ENCODE results near the gene ZC3HAV1L. TPM values are rescaled to one million over a fixed set of nuclear protein-coding genes. Genes with fewer than 3 reads are reported as not detected.

Gene ZC3HAV1L
- total and polyA plus RNA-seq, 2 of the 8 experiments (the other 6 are each of a cell fraction or from before 2014, with no cell fraction given), result 5.2 to 7.0 TPM

DNA sequence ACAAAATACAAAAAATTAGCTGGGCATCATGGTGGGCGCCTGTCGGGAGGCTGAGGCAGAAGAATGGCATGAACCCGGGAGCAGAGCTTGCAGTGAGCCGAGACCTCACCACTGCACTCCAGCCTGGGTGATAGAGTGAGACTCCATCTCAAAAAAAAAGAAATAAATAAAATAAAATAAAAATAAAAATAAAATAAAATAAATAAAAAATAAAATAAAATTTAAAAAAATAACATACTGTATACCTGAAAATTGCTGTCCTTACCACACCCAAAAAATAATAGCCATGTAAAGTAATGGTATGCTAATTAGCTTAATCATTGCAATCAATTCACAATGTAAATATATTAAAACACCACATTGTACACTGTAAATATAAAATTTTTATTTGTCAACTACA, 3.4 kb downstream of the ZC3HAV1L start:
- H3K9me3 ChIP-seq (ENCODE audit: insufficient read depth in 2 of 2, low read depth in 1 of 2, low read length in 1 of 2), result no peaks in the 10 kb centered on the region
- H2BK12ac ChIP-seq (ENCODE audit: low read depth, low read length), result no peak overlapping the region
- H4K8ac ChIP-seq (ENCODE audit: extremely low read depth, insufficient read depth, low read length), result no peak overlapping the region
- H2AK5ac ChIP-seq (ENCODE audit: low read depth, low read length), result no peak overlapping the region
- H2BK15ac ChIP-seq (ENCODE audit: low read length), result no peak overlapping the region
- CTCF ChIA-PET (ENCODE audit: partially characterized antibody), result interaction anchor here (0.7 to 2.4 kb wide), 3 partner anchors 14 to 1072 kb away, joined by 3 to 10 read pairs (median 3); no protein-coding TSS in a partner anchor
- peaks cover 10% of the 10 kb centered on the region; the same call in 1 of the 2 replicates for H3K23me2 ChIP-seq (ENCODE audit: low read depth, low read length)
- H2AFZ ChIP-seq (ENCODE audit: low read length), result no peak overlapping the region
- peaks cover 0 to 2% (median 0%) of the 10 kb centered on the region in 4 experiments; a peak in 2 of 7 replicates for H3K27me3 ChIP-seq (replicated peaks in 1 of 4; ENCODE audit: control insufficient read depth in 3 of 4, extremely low read depth in 1 of 4, insufficient read depth in 3 of 4, low read length in 3 of 4)
- POLR2A ChIA-PET (ENCODE audit: partially characterized antibody), result interaction anchor here (0.7 to 1.5 kb wide), 3 partner anchors 8 to 14 kb away, joined by 3 to 7 read pairs (median 3); no protein-coding TSS in a partner anchor
- H3K79me1 ChIP-seq (ENCODE audit: low read depth, low read length), result peaks cover 3% of the 10 kb centered on the region; the same call in 1 of the 2 replicates
- H3K4me3 ChIP-seq (ENCODE audit: extremely low read depth in 1 of 4, insufficient read depth in 2 of 4, low read depth in 3 of 4, low read length in 4 of 4), result no peak overlapping the region
- H3K27ac ChIP-seq (ENCODE audit: low read depth, low read length), result no peak overlapping the region
- TF ChIP-seq POLR2AphosphoS5 (IDR thresholded peaks at IDR 0.05; ENCODE audit: low read depth, low read length) (no peak), HDAC6 (IDR thresholded peaks at IDR 0.05; ENCODE audit: low read depth, low read length) (no peak), TBP (IDR thresholded peaks at IDR 0.05; ENCODE audit: low read depth, low read length) (no peak), GABPA (IDR thresholded peaks at IDR 0.05; ENCODE audit: borderline replicate concordance, insufficient read depth, low read length) (no peak)
- no peak overlapping the region for H3K4me2 ChIP-seq (ENCODE audit: insufficient read depth in 1 of 2, low read depth in 2 of 2, low read length in 2 of 2)
- FAIRE-seq (no peak), DNase-seq (ENCODE audit: low read depth in 1 of 2, low spot score in 2 of 2) (no peak)
- no peaks in the 10 kb centered on the region for H3K79me2 ChIP-seq (ENCODE audit: control insufficient read depth in 1 of 2, insufficient read depth in 2 of 2, low read length in 2 of 2)
- H3K23ac ChIP-seq (ENCODE audit: insufficient read length), result no peak overlapping the region
- H4K20me1 ChIP-seq (replicated peaks in 1 of 2; ENCODE audit: control insufficient read depth in 1 of 2, insufficient read depth in 2 of 2, low read length in 2 of 2), result no peaks in the 10 kb centered on the region
- no peak overlapping the region for H3K14ac ChIP-seq (ENCODE audit: insufficient read length)
- H3K4me1 ChIP-seq (replicated peaks in 1 of 4; ENCODE audit: control insufficient read depth in 3 of 4, insufficient read depth in 4 of 4, low read length in 3 of 4), result peaks cover 2 to 9% (median 6%) of the 10 kb centered on the region in 4 experiments; a peak in 5 of 7 replicates
- H3K18ac ChIP-seq (ENCODE audit: extremely low read depth, low read length), result no peak overlapping the region
- H3K9ac ChIP-seq (replicated peaks in 1 of 4; ENCODE audit: extremely low read depth in 1 of 4, low read depth in 3 of 4, low read length in 3 of 4), result no peak overlapping the region
- no peak overlapping the region for H4K5ac ChIP-seq (ENCODE audit: insufficient read length, low read depth, low read length)
- H3K36me3 ChIP-seq (ENCODE audit: control insufficient read depth in 2 of 4, insufficient read depth in 4 of 4, low read length in 3 of 4), result peaks cover 5 to 24% (median 11%) of the 10 kb centered on the region in 4 experiments; a peak in 6 of 8 replicates
- H3K56ac ChIP-seq (replicated peaks; ENCODE audit: insufficient read length, low read depth, low read length), result no peak overlapping the region
- H4K91ac ChIP-seq (replicated peaks; ENCODE audit: insufficient read length, low read length), result no peak overlapping the region
- H2BK5ac ChIP-seq (ENCODE audit: low read depth, low read length), result no peak overlapping the region
- H3K4ac ChIP-seq (replicated peaks; ENCODE audit: insufficient read length, low read depth, low read length), result no peak overlapping the region
- no peak overlapping the region for H2BK20ac ChIP-seq (ENCODE audit: low read length)
- no peak overlapping the region for H2BK120ac ChIP-seq (replicated peaks; ENCODE audit: low read depth, low read length)
- WGBS, 2 experiments (ENCODE audit: extremely low coverage in 1 of 2, insufficient coverage in 1 of 2, insufficient read length in 1 of 2, insufficient replicate concordance in 2 of 2, low coverage in 1 of 2, low lambda C conversion rate in 2 of 2, missing lambda C conversion rate in 1 of 2), result 83% methylated on average over 4 of the region's 4 CpGs; no CpG with 5 or more reads in 1 of the 2 experiments
